A549 treated with dexamethasone at 1 μM for 4 hours (cell line): ENCODE measurements around the gene BRINP2. TPM values are rescaled to one million over a fixed set of nuclear protein-coding genes. Genes with fewer than 3 reads are reported as not detected.

Experiments used
- total RNA-seq: library from RNA; stranded (reverse); fragments of 200-300 nt; extraction: Qiagen RNA extraction; gene quantifications from 5 replicates; pipeline ENCODE4 v1.2.3, GENCODE V29; 2022

BRINP2 gene
- 0.13 to 0.27 TPM (median 0.18 TPM) in 5 replicates for total RNA-seq

GRCh38 chr1:177170756-177171535, at the start of gene BRINP2:
Gene BRINP2 (plus strand): TSS chr1:177170958. CDS start chr1:177229877, 58,919 bp downstream.

GRCh38 chr1:177164380-177165068, 6.2 kb upstream of the BRINP2 start, which contains the start of gene ASTN1:
Gene ASTN1 (minus strand): TSS chr1:177164712. CDS start chr1:177164676, 36 bp downstream.

Other genes starting within 250 kb of the BRINP2 start
- 0.01 to 0.02 TPM in 2 of 5 replicates, not detected in the others for gene ASTN1, start 6.2 kb upstream of the BRINP2 start, total RNA-seq